Coronary artery (tissue), 2 donors: Measurements from ENCODE around the gene CALHM3.

ENCODE experiments used
- DNase-seq: peaks from one replicate; pipeline ENCODE4 v3.0.0-alpha.2; 2017; ENCODE audit warnings: low spot score
- H3K27ac ChIP-seq, 2 donors: fragments of 200-600 bp; sonication (generic); one replicate each; pipeline ENCODE4 v1.5.1; 2016 to 2019
- H3K4me3 ChIP-seq: fragments of 200-600 bp; sonication (generic); 2 replicates; pipeline ENCODE4 v1.5.1; 2016; ENCODE audit warnings: mild to moderate bottlenecking, moderate library complexity
- TF ChIP-seq, protein P1 (sequence below): fragments of 200-600 bp; sonication (generic); IDR thresholded peaks from one replicate; pipeline ENCODE4 v1.5.1; 2019; ENCODE audit warnings: antibody characterized with exemption

CALHM3 gene

DNA sequence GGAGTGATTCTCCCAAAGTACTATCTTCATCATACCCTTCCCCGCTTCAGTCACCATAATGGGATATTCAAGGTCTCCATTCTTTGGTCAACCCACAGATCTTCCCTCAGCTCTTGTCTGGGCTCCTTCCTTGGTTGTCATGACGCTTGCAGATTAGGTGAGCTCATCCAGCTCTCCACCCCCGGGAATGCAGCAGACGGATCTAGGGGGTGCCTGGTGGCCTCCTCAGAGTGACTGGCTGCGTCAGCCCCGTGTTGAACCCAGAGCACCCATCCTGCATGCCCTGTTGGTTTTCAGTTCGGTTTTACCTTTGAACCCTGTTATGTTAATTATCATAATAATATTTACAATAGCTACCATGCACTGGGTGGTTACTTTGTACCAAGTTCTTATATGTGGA lies 20.8 kb upstream of the CALHM3 start:
- H3K4me3 ChIP-seq = no peak overlapping the region
- TF ChIP-seq, protein P1, sequence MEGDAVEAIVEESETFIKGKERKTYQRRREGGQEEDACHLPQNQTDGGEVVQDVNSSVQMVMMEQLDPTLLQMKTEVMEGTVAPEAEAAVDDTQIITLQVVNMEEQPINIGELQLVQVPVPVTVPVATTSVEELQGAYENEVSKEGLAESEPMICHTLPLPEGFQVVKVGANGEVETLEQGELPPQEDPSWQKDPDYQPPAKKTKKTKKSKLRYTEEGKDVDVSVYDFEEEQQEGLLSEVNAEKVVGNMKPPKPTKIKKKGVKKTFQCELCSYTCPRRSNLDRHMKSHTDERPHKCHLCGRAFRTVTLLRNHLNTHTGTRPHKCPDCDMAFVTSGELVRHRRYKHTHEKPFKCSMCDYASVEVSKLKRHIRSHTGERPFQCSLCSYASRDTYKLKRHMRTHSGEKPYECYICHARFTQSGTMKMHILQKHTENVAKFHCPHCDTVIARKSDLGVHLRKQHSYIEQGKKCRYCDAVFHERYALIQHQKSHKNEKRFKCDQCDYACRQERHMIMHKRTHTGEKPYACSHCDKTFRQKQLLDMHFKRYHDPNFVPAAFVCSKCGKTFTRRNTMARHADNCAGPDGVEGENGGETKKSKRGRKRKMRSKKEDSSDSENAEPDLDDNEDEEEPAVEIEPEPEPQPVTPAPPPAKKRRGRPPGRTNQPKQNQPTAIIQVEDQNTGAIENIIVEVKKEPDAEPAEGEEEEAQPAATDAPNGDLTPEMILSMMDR = no peak
- no peak for DNase-seq
- H3K27ac ChIP-seq = no peak overlapping the region

DNA sequence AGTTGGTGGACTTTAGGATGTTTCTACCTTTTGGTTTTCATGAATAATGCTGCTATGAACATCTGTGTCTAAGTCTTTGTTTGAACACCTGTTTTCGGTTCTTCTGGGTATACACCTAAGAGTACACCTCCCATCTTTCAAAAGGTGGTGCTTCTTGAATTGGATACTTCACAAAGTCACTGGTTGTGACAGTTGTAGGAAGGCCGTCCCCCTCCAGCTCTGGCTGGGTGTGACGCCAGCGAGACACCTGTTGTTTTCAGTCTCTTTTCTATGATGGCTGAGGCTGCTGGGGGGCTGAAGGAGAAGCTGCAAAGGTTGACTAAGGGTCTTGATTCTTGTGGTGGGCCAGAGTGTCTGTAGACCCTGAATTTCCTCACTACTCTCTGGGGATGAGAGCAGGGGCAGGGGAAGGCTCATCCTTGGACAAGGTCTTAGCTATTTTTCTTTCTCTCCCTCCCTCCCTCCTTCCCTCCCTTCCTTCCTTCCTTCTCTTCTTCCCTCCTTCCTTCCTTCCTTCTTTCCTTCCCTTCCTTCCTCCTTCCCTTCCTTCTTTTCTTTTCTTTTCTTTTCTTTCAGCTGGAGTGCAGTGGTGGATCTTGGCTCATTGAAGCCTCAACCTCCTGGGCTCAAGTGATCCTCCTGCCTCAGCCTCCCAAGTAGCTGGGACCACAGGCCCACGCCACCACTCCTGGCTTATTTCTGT lies 20.0 kb upstream of the CALHM3 start:
- no peak overlapping the region for H3K27ac ChIP-seq
- DNase-seq = no peak
- TF ChIP-seq, protein P1 = no peak
- no peak overlapping the region for H3K4me3 ChIP-seq

DNA sequence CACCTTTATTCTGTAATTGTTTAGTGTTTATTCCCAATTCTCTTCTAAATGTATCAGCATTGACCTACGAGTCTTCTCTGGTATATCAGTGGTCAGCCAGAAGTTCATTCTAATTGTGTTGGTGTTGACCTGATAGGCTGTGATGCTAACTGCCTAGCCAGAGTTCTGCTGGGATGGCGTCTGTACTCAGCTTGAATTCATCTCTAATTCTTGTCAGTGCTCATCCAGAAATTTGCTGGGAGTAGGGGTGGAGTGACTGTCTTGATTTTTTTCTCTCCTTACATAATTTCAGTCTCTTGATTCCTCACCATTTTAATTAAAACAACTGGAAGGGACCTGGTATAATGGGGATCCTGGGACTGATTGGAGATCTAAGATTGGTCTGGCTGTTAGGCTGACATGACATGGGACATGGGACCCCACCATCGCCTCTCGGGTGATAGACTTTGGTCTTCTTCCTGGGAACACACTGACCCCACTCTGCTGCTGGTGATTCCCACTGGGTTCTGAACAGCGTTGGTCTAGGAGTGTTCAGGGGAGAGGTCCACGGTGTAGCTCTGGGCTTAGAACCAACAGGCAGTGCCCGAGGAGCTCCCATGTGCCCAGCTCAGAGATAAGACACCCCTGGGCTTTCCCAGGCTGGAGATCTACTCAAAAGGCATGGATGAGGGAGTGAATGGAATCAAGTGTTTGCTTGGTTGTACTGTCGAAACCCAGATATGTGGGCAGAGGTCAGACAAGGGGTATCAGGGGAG lies 18.3 kb upstream of the CALHM3 start:
- H3K27ac ChIP-seq = no peak overlapping the region
- DNase-seq = no peak
- TF ChIP-seq, protein P1 = no peak
- H3K4me3 ChIP-seq = no peak overlapping the region

DNA sequence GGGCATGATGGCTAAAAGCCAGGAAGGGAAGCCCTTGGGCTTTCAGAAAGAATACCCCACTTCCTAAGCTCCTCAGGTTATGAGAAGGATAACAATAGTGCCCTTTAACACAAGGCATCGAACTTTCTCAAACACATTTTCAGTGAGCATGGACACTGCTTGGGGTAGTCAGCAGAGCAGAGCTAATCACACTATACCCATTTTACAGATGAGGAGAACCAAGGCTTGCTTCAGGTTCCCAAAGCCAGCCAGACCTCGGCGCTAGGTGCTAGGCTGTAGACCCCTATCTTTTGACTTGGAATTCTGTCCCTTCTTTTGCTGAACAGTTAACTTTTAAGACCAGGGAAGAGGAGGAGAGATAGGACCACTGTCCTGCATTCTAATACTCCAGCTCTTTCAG lies 16.3 kb upstream of the CALHM3 start:
- no peak overlapping the region for H3K27ac ChIP-seq
- no peak for DNase-seq

DNA sequence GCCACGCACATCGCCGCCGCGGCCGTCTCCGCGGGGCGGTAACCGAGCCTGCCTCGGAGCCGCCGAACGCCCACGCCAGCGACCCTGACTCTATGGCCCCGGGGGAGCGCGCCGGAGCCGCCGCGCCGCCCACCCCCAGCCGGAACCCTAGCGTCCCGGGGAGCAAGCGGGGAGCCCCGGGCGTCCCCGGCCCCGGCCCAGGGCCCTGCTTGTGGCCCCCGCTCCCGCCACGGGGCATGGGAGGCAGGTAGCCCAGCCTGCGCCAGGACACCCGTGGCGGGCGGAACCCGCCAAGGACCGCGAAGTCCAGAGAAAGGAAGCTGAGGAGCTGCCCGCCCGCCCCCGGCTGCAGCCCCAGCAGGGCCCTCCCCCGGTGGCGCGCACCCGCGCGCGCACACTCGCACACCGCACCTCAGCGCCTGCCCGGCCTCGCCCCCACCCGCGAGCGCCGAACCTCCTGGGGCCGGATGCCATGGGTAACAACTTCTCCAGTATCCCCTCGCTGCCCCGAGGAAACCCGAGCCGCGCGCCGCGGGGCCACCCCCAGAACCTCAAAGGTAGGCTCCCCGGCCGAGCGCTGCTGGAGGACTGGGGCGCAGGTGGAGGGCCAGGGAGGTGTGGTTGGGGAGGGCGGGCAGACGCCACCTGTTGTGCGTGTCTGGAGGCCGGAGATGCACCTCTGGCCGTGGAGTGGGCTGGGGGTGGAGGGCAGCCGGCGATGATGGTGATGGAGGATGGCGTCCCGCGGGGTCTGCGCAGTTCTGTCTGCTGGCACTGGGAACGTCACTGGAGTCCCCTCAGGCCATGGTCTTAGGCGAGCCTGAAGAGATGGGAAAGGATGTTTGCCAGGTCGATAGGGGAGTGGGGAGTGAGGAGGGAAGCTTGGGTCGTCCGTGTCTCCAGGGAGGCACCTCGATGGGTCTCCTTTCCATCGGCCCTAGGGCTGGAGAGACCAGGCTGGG lies 15.2 kb upstream of the CALHM3 start:
- TF ChIP-seq, protein P1 = no peak
- Histone ChIP-seq H3K4me3 (peak overlapping the region; percentile 74), H3K27ac (no peak overlapping the region)
- no peak for DNase-seq

More for the DNA sequence above, 16.3 kb upstream of the CALHM3 start:
- no peak overlapping the region for H3K4me3 ChIP-seq
- TF ChIP-seq, protein P1 = no peak

DNA sequence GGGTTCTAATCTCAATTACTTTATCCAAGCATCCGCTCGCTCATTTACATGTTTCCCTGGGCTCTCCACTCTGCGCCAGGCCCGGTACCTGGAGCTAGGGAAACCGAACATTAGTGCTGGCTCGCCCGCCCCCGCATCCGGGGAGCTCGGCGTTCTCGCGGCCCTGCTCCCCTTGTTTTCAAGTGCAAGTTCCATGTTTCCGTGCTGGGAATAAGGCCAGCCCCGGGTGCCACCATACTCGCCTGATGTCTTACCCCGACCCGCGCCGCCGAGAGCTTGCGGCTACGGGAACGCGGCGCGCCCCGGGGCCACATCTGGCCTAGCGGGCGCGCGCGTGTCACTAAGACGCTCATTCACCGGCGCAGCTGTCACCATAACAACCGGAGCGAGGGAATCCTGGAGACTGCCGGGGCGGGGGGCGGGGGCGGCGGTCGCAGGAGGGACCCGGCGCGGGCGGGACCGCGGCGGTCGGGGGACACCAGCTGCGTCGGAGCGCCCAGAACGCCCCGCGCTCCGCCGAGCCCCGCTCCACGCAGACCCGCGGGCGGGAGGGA lies 14.4 kb upstream of the CALHM3 start, which contains the start of gene NEURL1:
Gene NEURL1, plus strand, starts transcription at position 344 of the 554 bp plus-strand sequence. CDS start 683 bp downstream, outside the sequence.
- Histone ChIP-seq H3K4me3 (peak within 1 kb of the TSS; percentile 74), H3K27ac (no peak within 1 kb of the TSS)
- TF ChIP-seq, protein P1 = no peak
- DNase-seq = no peak
